Esophagus (tissue), 2 donors: ENCODE measurements around the gene NRSN2. TPM values are rescaled to one million over a fixed set of nuclear protein-coding genes. Genes with fewer than 3 reads are reported as not detected.
"Not testable (repeated sequence)": the region's sequence is repeated elsewhere in the genome, so short reads cannot be mapped to it uniquely, and the experiment has no call there.

ENCODE experiments used
- H3K27ac ChIP-seq, 2 donors: one replicate each; pipeline ENCODE4 v1.5.1; 2013; ENCODE audit warnings: low read depth in 2 of 2, mild to moderate bottlenecking in 2 of 2, inconsistent platforms in 1 of 2, low read length in 1 of 2, moderate library complexity in 1 of 2
- H3K27me3 ChIP-seq, 2 donors: one replicate each; pipeline ENCODE4 v1.6.1; 2013; ENCODE audit warnings: low read length in 2 of 2, control low read depth in 1 of 2, mild to moderate bottlenecking in 1 of 2; ENCODE audit not compliant: insufficient read depth in 2 of 2, control insufficient read depth in 1 of 2
- H3K36me3 ChIP-seq, 2 donors: one replicate each; pipeline ENCODE4 v1.6.1; 2013; ENCODE audit warnings: low read length in 1 of 2; ENCODE audit not compliant: control insufficient read depth in 2 of 2, insufficient read depth in 2 of 2
- H3K4me1 ChIP-seq, 2 donors: one replicate each; pipeline ENCODE4 v1.6.1; 2013; ENCODE audit warnings: low read length in 1 of 2; ENCODE audit not compliant: control insufficient read depth in 2 of 2, insufficient read depth in 2 of 2
- H3K4me3 ChIP-seq, 2 donors: one replicate each; pipeline ENCODE4 v1.5.1; 2013; ENCODE audit warnings: low read length in 2 of 2, mild to moderate bottlenecking in 2 of 2, low read depth in 1 of 2, moderate library complexity in 1 of 2
- H3K9me3 ChIP-seq, 2 donors: one replicate each; pipeline ENCODE4 v1.6.1; 2013; ENCODE audit warnings: mild to moderate bottlenecking in 2 of 2, low read depth in 1 of 2, low read length in 1 of 2, moderate library complexity in 1 of 2; ENCODE audit not compliant: control insufficient read depth in 2 of 2, insufficient read depth in 1 of 2
- WGBS, 2 donors: extraction: QIAGEN DNeasy Blood & Tissue Kit; methylation state at CpG; one replicate each; pipeline ENCODE4 v1.1.7; 2013; 5-methylcytosine and 5-hydroxymethylcytosine counted together
- polyA plus RNA-seq, 2 donors: library from polyadenylated mRNA; stranded (reverse); fragments of 200-250 nt; gene quantifications; one replicate each; pipeline ENCODE4 v1.2.3, GENCODE V29; 2013
- donor health status: healthy with polysubstance abuse.
- donor health status: Bipolar disorder and iron deficiency.

The NRSN2 gene
- polyA plus RNA-seq, 2 donors, result 6.0 to 6.1 TPM

GRCh38 chr20:382291-383115 lies 35.6 kb downstream of the NRSN2 start:
- H3K4me1 ChIP-seq, result peaks cover 0 to 4% of the 10 kb centered on the region in 2 donors
- H3K36me3 ChIP-seq, result no peaks in the 10 kb centered on the region
- H3K9me3 ChIP-seq, result no peaks in the 10 kb centered on the region
- WGBS, 2 donors, result 55 to 66% methylated on average over 8 of the region's 8 CpGs
- peak overlapping the region; percentile 82 to 88 for H3K27ac ChIP-seq
- peak overlapping the region; percentile 7 to 68 for H3K4me3 ChIP-seq
- H3K27me3 ChIP-seq, result no peaks in the 10 kb centered on the region

- 62 to 66% methylated on average over 5 of the region's 5 CpGs for WGBS, 2 donors
- Histone ChIP-seq H3K27ac (peak overlapping the region; percentile 29 to 80), H3K36me3 (peaks cover 0 to 2% of the 10 kb centered on the region in 2 donors), H3K4me1 (peaks cover 0 to 4% of the 10 kb centered on the region in 2 donors), H3K27me3 (no peaks in the 10 kb centered on the region), H3K4me3 (no peak overlapping the region), H3K9me3 (no peaks in the 10 kb centered on the region)
Measured at GRCh38 chr20:383889-384288, 37.0 kb downstream of the NRSN2 start.

DNA sequence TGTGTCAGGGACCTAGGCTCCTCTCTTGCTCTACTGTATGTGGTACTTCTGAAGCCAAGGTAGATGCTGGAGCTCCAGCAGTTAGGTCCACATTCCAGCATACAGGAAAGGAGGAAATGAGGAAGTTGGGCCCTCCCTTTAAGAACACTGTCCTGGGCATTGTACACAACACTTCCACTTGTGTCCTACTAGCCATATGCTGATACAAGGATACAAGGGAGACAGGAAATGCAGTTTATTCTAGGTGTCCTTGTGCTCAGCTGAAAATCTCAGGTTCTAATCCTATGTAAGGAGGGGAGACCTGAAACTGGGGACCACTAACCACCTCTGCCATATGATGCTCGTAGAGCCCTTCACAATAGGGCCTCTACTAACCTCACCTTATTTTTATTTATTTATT lies 37.8 kb downstream of the NRSN2 start:
- whole genome bisulfite sequencing, 2 donors, result 95 to 100% methylated on average over 1 of the region's 1 CpG
- Histone ChIP-seq H3K4me3 (no peak overlapping the region), H3K27ac (no peak overlapping the region)

DNA sequence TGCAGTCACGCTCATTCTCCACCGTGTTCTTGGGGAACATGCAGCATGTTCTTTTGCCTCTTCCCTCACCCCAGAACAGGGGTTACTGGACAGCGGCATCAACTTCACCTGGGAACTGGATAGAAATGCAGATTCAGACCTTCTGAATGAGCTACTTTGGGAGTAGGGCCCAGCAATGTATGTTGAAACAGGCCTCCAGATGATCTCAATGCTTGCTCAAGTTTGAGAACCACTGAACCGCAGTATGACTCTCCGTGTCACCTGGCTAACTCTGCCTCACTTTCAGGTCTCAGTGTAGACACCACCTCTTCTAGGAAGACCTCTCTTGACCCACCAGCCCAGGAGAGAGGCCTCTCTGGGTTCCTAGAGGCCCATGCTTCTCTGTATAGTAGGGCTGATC lies 38.5 kb downstream of the NRSN2 start:
- H3K27ac ChIP-seq, result peak overlapping the region in 1 of 2 donors; percentile 20
- WGBS, 2 donors, result 90 to 91% methylated on average over 5 of the region's 5 CpGs
- no peak overlapping the region for H3K4me3 ChIP-seq
- H3K9me3 ChIP-seq, result no peaks in the 10 kb centered on the region
- peaks cover 0 to 4% of the 10 kb centered on the region in 2 donors for H3K4me1 ChIP-seq
- H3K36me3 ChIP-seq, result peaks cover 3 to 8% of the 10 kb centered on the region in 2 donors
- no peaks in the 10 kb centered on the region for H3K27me3 ChIP-seq

More for the DNA sequence above, 37.8 kb downstream of the NRSN2 start:
- Histone ChIP-seq H3K36me3 (peaks cover 3 to 8% of the 10 kb centered on the region in 2 donors), H3K27me3 (no peaks in the 10 kb centered on the region), H3K9me3 (no peaks in the 10 kb centered on the region), H3K4me1 (peaks cover 0 to 4% of the 10 kb centered on the region in 2 donors)

GRCh38 chr20:386634-387033 lies 39.7 kb downstream of the NRSN2 start:
- WGBS, 2 donors, result 93 to 95% methylated on average over 8 of the region's 8 CpGs
- H3K4me1 ChIP-seq, H3K36me3 ChIP-seq, H3K9me3 ChIP-seq, H3K4me3 ChIP-seq, H3K27me3 ChIP-seq, H3K27ac ChIP-seq: not testable (repeated sequence)

DNA sequence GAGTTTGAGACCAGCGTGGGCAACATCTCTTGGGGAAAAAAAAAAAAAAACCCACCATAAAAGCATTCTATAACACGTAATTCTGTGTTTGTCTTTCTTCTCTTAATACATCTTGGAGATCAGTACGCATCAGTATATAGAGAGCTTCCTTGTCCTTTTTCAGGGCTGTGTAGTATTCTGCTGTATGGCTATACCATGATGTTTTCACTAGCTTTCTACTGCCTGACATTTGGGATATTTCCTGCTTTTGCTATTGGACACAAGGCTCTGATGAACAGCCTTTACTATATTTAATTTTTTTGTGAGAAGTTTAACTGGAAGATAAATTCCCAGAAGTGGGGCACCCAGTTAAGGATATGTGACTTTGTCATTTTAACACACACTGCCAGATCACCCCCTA lies 40.6 kb downstream of the NRSN2 start:
- 95 to 96% methylated on average over 3 of the region's 3 CpGs for WGBS, 2 donors
- H3K4me3 ChIP-seq, result no peak overlapping the region
- H3K27me3 ChIP-seq, result no peaks in the 10 kb centered on the region
- H3K9me3 ChIP-seq, result no peaks in the 10 kb centered on the region
- H3K36me3 ChIP-seq, result peaks cover 8% of the 10 kb centered on the region in 2 donors
- H3K4me1 ChIP-seq, result no peaks in the 10 kb centered on the region
- no peak overlapping the region for H3K27ac ChIP-seq

- Histone ChIP-seq H3K27me3 (no peaks in the 10 kb centered on the region), H3K27ac (no peak overlapping the region), H3K4me3 (no peak overlapping the region), H3K9me3 (no peaks in the 10 kb centered on the region), H3K4me1 (no peaks in the 10 kb centered on the region), H3K36me3 (peaks cover 8% of the 10 kb centered on the region in 2 donors)
- WGBS, 2 donors, result 87 to 88% methylated on average over 21 of the region's 21 CpGs
Measured at GRCh38 chr20:388034-388994, 41.4 kb downstream of the NRSN2 start.

GRCh38 chr20:389220-389619 lies 42.3 kb downstream of the NRSN2 start:
- H3K4me1 ChIP-seq, result no peaks in the 10 kb centered on the region
- no peaks in the 10 kb centered on the region for H3K27me3 ChIP-seq
- H3K36me3 ChIP-seq, result peaks cover 8% of the 10 kb centered on the region in 2 donors
- no peak overlapping the region for H3K27ac ChIP-seq
- WGBS, 2 donors, result 83 to 86% methylated on average over 6 of the region's 6 CpGs
- no peaks in the 10 kb centered on the region for H3K9me3 ChIP-seq
- H3K4me3 ChIP-seq, result no peak overlapping the region

DNA sequence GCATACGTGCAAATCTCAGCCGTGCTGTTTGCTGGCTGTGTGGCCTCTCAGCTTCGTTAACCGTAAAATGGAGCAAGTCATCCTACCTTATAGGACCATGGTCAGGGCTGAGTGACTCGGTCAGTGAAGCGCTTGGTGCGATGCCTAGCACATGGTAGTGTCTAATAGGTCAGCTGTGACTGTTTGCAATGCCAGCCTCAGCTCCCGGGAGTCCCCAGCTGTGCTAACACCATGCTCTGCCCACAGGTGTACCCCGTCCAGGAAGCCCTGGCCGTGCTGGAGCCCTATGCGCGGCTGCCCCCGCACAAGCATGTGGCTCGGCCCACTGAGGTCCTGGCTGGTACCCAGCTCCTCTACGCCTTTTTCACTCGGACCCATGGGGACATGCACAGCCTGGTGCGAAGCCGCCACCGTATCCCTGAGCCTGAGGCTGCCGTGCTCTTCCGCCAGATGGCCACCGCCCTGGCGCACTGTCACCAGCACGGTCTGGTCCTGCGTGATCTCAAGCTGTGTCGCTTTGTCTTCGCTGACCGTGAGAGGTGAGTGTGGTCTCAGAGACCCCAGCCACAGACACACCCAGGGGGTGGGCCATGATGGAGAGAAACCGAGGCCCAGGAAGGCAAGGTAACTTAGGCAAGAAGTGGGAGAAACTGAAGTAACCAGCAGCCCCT lies 44.3 kb downstream of the NRSN2 start:
- peaks cover 8 to 13% of the 10 kb centered on the region in 2 donors for H3K36me3 ChIP-seq
- 94% methylated on average over 28 to 29 of the region's 29 CpGs for WGBS, 2 donors

More for the DNA sequence above, 44.3 kb downstream of the NRSN2 start:
- no peak overlapping the region for H3K4me3 ChIP-seq
- H3K27me3 ChIP-seq, result no peaks in the 10 kb centered on the region
- H3K27ac ChIP-seq, result no peak overlapping the region
- H3K9me3 ChIP-seq, result no peaks in the 10 kb centered on the region
- H3K4me1 ChIP-seq, result no peaks in the 10 kb centered on the region
